ENCODE measurements around the gene LCOR.

DNA sequence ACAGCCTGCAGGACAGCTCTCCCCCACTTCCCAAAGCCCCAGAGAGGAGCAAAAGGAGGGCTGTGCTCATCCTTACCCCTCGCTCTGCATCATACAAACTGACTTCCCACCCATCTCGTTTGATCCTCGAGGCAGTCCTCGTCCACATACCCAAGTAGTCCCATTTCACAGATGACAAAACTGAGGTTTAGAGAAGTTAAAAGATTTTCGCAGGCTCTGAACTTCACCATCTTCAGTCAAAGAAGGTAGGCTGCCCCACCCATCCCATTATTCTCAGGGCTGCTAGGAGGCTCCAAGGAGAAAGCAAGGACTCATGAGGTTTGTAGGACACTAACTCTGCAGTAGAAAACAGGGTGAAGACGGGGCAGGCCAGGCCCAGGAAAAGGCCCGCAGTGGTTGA is 206.6 kb downstream of the LCOR start:
- no peak for TF ChIP-seq POLR2A (IDR thresholded peaks at IDR 0.05)
- TF ChIP-seq CTCF (IDR thresholded peaks at IDR 0.05) = no peak
- TF ChIP-seq EP300 (IDR thresholded peaks at IDR 0.05) = no peak

All from suprapubic skin (tissue), 3 donors.